Lower leg skin (tissue), 3 donors: ENCODE results near the gene EIF3L.

Source experiments
- CTCF ChIP-seq, 3 donors: fragments of 450-650 bp; IDR thresholded peaks; one replicate each; pipeline ENCODE4 v1.5.1; 2016; ENCODE audit warnings: antibody characterized with exemption in 3 of 3, mild to moderate bottlenecking in 3 of 3, moderate library complexity in 2 of 3
- POLR2A ChIP-seq, 2 donors: fragments of 450-650 bp; IDR thresholded peaks; one replicate each; pipeline ENCODE4 v1.6.1; 2016 to 2017; ENCODE audit warnings: antibody characterized with exemption in 2 of 2, mild to moderate bottlenecking in 1 of 2, moderate library complexity in 1 of 2

- no peak for TF ChIP-seq POLR2A (IDR thresholded peaks at IDR 0.05)
- no peak for TF ChIP-seq CTCF (IDR thresholded peaks at IDR 0.05)
Observed at GRCh38 chr22:37930270-37930951, 81.2 kb downstream of the EIF3L start.
